BJ (cell line): ENCODE measurements around the gene ADAD1. TPM values are rescaled to one million over a fixed set of nuclear protein-coding genes. Genes with fewer than 3 reads are reported as not detected.

ENCODE experiments used
- CTCF ChIA-PET: fragments of 350-600 bp; formaldehyde crosslinking; extraction: SDS; loops from one replicate; lab custom pipeline; 2021; ENCODE audit warnings: antibody characterized with exemption, inconsistent platforms; lab: Yijun Ruan, JAX
- POLR2A ChIA-PET: fragments of 300-600 bp; sonication (Branson Sonifier 250); formaldehyde crosslinking; extraction: SDS; loops from one replicate; lab custom pipeline; 2021; ENCODE audit warnings: antibody characterized with exemption; lab: Charles Lee
- DNase-seq: peaks from one replicate; pipeline ENCODE4 v3.0.0-alpha.2; 2011; ENCODE audit warnings: low read depth
- H3K27me3 ChIP-seq: 2 replicates; pipeline ENCODE4 v1.6.0; 2011; ENCODE audit warnings: low read length; ENCODE audit not compliant: control insufficient read depth, insufficient read depth
- H3K36me3 ChIP-seq: 2 replicates; pipeline ENCODE4 v1.5.1; 2011; ENCODE audit warnings: low read length; ENCODE audit not compliant: control insufficient read depth, insufficient read depth
- H3K4me3 ChIP-seq: 2 replicates; pipeline ENCODE4 v1.5.1; 2011; ENCODE audit warnings: low read depth, mild to moderate bottlenecking, control low read depth, low read length
- polyA plus RNA-seq: library from polyadenylated mRNA; depleted of rRNA; stranded (reverse); fragments of >200 nt; gene quantifications from 2 replicates; pipeline ENCODE4 v1.2.3, GENCODE V29; 2011
- TF ChIP-seq, protein P1 (sequence below): IDR thresholded peaks from 2 replicates; pipeline ENCODE4 v1.5.1; 2011; ENCODE audit warnings: low read depth, mild to moderate bottlenecking, control low read depth, inconsistent platforms, low read length, moderate library complexity; ENCODE audit not compliant: insufficient read depth

The ADAD1 gene
- polyA plus RNA-seq, 1 experiment: not detected

DNA sequence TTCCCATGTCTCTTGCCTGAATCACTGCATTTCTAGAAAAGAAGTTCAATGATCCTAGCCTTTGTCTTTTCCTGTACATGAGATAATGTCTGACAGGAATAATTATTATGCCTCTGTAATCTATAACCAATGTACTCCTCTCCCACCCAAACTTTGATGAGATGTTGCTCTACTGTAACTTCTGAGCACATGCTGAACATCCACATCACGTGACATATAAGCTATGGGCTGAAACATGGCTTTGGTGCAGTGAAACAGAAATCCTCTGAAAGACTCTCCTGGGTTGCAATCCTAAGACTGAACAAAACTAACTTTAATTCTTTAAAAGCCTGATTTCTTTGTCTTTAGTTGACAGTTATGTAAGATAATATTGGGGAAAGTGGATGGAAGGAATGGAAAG, 1.5 kb upstream of the ADAD1 start:
- POLR2A ChIA-PET: no interaction called here
- H3K36me3 ChIP-seq: no peaks in the 10 kb centered on the region
- no peak for DNase-seq
- TF ChIP-seq, protein P1, sequence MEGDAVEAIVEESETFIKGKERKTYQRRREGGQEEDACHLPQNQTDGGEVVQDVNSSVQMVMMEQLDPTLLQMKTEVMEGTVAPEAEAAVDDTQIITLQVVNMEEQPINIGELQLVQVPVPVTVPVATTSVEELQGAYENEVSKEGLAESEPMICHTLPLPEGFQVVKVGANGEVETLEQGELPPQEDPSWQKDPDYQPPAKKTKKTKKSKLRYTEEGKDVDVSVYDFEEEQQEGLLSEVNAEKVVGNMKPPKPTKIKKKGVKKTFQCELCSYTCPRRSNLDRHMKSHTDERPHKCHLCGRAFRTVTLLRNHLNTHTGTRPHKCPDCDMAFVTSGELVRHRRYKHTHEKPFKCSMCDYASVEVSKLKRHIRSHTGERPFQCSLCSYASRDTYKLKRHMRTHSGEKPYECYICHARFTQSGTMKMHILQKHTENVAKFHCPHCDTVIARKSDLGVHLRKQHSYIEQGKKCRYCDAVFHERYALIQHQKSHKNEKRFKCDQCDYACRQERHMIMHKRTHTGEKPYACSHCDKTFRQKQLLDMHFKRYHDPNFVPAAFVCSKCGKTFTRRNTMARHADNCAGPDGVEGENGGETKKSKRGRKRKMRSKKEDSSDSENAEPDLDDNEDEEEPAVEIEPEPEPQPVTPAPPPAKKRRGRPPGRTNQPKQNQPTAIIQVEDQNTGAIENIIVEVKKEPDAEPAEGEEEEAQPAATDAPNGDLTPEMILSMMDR: no peak
- no peaks in the 10 kb centered on the region for H3K27me3 ChIP-seq
- H3K4me3 ChIP-seq: no peak overlapping the region
- CTCF ChIA-PET: interaction anchor here (1.3 kb wide), 1 partner anchor 201 kb away, joined by 3 read pairs; no protein-coding TSS in a partner anchor

DNA sequence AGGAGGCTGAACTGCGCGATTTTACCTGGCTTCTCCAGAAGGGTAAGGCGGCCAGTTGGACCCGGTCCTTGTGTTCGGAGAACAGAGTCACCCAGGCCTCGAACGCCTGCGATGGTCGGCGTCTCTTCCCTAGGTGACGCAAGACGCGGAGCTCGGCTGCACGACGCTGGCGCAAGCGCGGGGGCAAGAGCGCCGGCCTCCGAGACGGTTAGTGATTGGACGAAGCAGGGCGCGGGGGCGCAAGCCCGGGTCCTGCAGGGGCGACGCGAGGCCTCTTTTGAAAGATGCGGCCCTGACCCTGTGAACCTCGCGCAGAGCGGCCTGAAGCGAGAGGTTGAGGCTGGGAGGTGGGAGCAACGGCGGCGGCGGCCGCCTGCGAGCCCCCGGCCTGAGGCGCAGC, 428 bp downstream of the ADAD1 start:
- Histone ChIP-seq H3K4me3 (no peak overlapping the region), H3K27me3 (no peaks in the 10 kb centered on the region), H3K36me3 (no peaks in the 10 kb centered on the region)
- DNase-seq: no peak
- CTCF ChIA-PET: no interaction called here
- TF ChIP-seq, protein P1: no peak
- POLR2A ChIA-PET: no interaction called here

DNA sequence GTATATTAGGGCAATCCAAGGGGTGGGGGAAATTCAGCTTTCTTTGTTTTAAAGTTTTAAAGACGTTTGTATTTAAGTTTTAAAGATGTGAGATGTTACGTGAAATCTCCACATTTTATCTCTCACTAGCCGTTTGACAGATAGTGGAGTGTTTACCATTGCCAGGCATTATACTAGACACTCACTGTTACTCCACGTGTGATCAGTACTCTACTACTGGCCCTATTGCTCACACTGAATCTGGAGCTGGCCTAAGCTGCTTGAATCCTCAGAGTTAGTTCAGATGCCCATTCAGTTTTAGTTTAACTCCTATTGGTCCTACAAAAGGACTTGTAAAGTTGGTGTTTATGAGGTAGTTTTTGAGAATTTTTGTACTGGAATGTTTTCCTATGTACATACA, 4.5 kb downstream of the ADAD1 start:
- POLR2A ChIA-PET: no interaction called here
- CTCF ChIA-PET: no interaction called here
- Histone ChIP-seq H3K4me3 (no peak overlapping the region), H3K36me3 (no peaks in the 10 kb centered on the region), H3K27me3 (no peaks in the 10 kb centered on the region)
- DNase-seq: no peak
- TF ChIP-seq, protein P1: no peak

DNA sequence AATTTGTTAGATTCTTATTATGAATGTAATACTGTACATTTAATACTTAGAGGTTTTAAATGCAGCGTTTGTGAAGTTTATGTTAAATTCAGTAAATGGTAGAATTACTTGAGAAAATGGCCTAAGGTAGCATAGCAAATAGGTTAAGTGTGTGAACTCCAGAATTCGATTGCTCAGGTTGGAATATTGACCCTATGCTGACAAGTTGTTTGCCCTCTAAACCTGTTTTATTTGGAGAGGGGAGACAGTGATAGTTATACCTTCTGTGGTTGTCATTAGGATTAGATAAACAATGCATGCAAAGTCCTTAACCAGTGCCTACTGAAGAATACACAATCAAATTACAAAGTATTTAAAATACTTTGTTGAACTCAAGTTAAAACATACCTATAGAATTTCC, 5.4 kb downstream of the ADAD1 start:
- ChIA-PET POLR2A (no interaction called here), CTCF (no interaction called here)
- DNase-seq: no peak
- Histone ChIP-seq H3K27me3 (no peaks in the 10 kb centered on the region), H3K36me3 (no peaks in the 10 kb centered on the region), H3K4me3 (no peak overlapping the region)
- TF ChIP-seq, protein P1: no peak

DNA sequence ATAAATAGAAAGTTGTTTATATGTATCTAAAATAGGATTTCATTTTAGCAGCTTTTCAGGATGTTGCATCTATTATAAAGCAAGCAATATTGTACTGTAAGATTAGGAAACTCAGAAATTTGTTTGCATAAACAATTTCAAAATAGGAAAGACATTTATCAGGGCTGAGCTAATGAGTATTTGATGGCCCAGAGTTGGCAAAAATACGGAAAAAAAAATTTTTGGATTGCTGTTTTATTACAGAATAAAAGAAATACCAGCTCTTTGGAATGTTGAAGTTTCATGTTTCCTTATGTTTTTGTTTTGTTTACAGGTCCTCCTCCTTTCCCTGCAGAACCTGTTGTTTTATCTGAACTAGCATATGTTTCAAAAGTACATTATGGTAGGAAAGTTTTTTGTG, 14.5 kb downstream of the ADAD1 start:
- TF ChIP-seq, protein P1: no peak
- Histone ChIP-seq H3K27me3 (no peaks in the 10 kb centered on the region), H3K36me3 (no peaks in the 10 kb centered on the region), H3K4me3 (no peak overlapping the region)
- no peak for DNase-seq
- ChIA-PET CTCF (interaction anchor here (0.6 kb wide), 1 partner anchor 10 kb away, joined by 3 read pairs; no protein-coding TSS in a partner anchor), POLR2A (no interaction called here)
